Right lobe of liver (tissue), 6 donors: ENCODE results near the gene PRKCB. TPM values are rescaled to one million over a fixed set of nuclear protein-coding genes. Genes with fewer than 3 reads are reported as not detected.

Experiments used
- ATAC-seq, 4 donors: fragments of 200-7000 bp; cut with Tn5 transposase; one replicate each; pipeline ENCODE4 v1.9.1; 2020; ENCODE audit warnings: mild to moderate bottlenecking in 4 of 4, moderate library complexity in 4 of 4
- DNase-seq, 3 donors: peaks; one replicate each; pipeline ENCODE4 v3.0.0-alpha.2; 2020
- H3K27ac ChIP-seq, 3 donors: fragments of 200-600 bp; one replicate each; pipeline ENCODE4 v1.8.0; 2022
- H3K27me3 ChIP-seq, 2 donors: fragments of 200-600 bp; one replicate each; pipeline ENCODE4 v1.8.0; 2022
- H3K36me3 ChIP-seq, 4 donors: fragments of 200-600 bp; sonication (generic) in 1 of 4; one replicate each; pipeline versions ENCODE4 v1.5.1 to v1.8.0; 2017 to 2022; ENCODE audit warnings: control low read depth in 1 of 4
- H3K4me1 ChIP-seq, 4 donors: fragments of 200-600 bp; sonication (generic) in 1 of 4; one replicate each; pipeline versions ENCODE4 v1.5.1 to v1.8.0; 2017 to 2022; ENCODE audit warnings: control low read depth in 1 of 4
- H3K4me3 ChIP-seq, 3 donors: fragments of 200-600 bp; one replicate each; pipeline ENCODE4 v1.8.0; 2022
- H3K9me3 ChIP-seq, 4 donors: fragments of 200-600 bp; sonication (generic) in 1 of 4; one replicate each; pipeline versions ENCODE4 v1.5.1 to v1.8.0; 2017 to 2022; ENCODE audit warnings: control low read depth in 1 of 4
- CTCF ChIP-seq, 4 donors: fragments of 200-600 bp in 3 of 4; fragments of 450-650 bp in 1 of 4; IDR thresholded peaks; one replicate each; pipeline versions ENCODE4 v1.5.1 to v1.8.0; 2016 to 2022; ENCODE audit warnings: antibody characterized with exemption in 4 of 4, mild to moderate bottlenecking in 2 of 4
- POLR2A ChIP-seq: fragments of 450-650 bp; IDR thresholded peaks from one replicate; pipeline ENCODE4 v1.6.1; 2017; ENCODE audit warnings: antibody characterized with exemption, mild to moderate bottlenecking
- WGBS: methylation state at CpG from one replicate; pipeline ENCODE4 v1.1.6; 2018; ENCODE audit warnings: low coverage, low lambda C conversion rate; ENCODE audit not compliant: insufficient coverage; ENCODE audit errors: missing lambda C conversion rate; 5-methylcytosine and 5-hydroxymethylcytosine counted together
- intact Hi-C, 2 donors: fragments of 100-400 bp; cut with DNase I; formaldehyde crosslinking; loops; one replicate each; pipeline versions ENCODE4 v1.11.2 to v1.14.1; 2022
- total RNA-seq, 6 experiments: library from RNA; depleted of rRNA in 2 of 6; stranded (reverse); fragments of >200 nt in 2 of 6; fragmentation: NEBNext Ultra II Directional in 3 of 6; extraction: Animal tissue kit (Norgen Biotek cat#: 25700) in 3 of 6; gene quantifications; one replicate each; pipeline versions ENCODE4 v1.1.0 to v1.2.4, GENCODE V29; 2016 to 2023
- donor health status: DM: no; HTN: yes; CAD: no.
- donor health status: DM: no; HTN: no; CAD: no.
- donor health status: DM: no; HTN: no; CAD: no.
- donor health status: DM: no; HTN: yes; CAD: no.
- donor health status: DM: no; HTN: yes; CAD: no.

The PRKCB gene
- total RNA-seq, 6 experiments from 2014 or later, result 1.7 to 8.1 (median 3.5) TPM

- H3K27ac ChIP-seq, result no peak overlapping the region
- H3K9me3 ChIP-seq, result no peaks in the 10 kb centered on the region
- H3K4me1 ChIP-seq, result no peaks in the 10 kb centered on the region
- intact Hi-C loops, result no loop called here
- no peak overlapping the region for H3K4me3 ChIP-seq
- no peaks in the 10 kb centered on the region for H3K36me3 ChIP-seq
- no peak for DNase-seq
- TF ChIP-seq POLR2A (no peak), CTCF (IDR thresholded peaks at IDR 0.05) (no peak)
- no peaks in the 10 kb centered on the region for H3K27me3 ChIP-seq
- no peak for ATAC-seq
- WGBS, result 41% methylated on average over 8 of the region's 8 CpGs
Observed at GRCh38 chr16:23902748-23903414, 67.1 kb downstream of the PRKCB start.

DNA sequence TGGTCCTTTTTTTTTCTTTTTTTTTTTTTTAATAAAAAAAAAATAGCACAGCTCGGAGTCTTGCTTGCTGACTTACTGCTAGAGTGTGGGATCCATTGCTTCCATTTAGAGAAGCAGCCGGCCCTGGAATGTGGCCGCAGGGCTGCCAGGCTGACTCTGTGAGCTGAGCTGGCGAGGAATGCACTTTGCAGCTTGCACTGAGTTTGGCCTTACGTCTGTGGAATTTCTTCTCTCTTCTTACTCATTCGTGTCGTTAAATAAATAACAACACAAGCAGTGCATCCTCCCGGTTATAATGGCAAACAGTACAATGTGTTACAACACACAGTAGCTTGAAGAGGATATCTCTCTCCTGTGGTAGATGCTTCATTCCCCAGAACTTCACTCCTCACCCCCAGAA lies 69.2 kb downstream of the PRKCB start:
- intact Hi-C loops, result no loop called here
- WGBS, result 27% methylated on average over 7 of the region's 8 CpGs
- Histone ChIP-seq H3K27me3 (no peaks in the 10 kb centered on the region), H3K9me3 (no peaks in the 10 kb centered on the region), H3K27ac (no peak overlapping the region), H3K36me3 (no peaks in the 10 kb centered on the region), H3K4me3 (no peak overlapping the region), H3K4me1 (no peaks in the 10 kb centered on the region)
- DNase-seq, result no peak
- TF ChIP-seq POLR2A (no peak), CTCF (IDR thresholded peaks at IDR 0.05) (no peak)
- no peak for ATAC-seq

DNA sequence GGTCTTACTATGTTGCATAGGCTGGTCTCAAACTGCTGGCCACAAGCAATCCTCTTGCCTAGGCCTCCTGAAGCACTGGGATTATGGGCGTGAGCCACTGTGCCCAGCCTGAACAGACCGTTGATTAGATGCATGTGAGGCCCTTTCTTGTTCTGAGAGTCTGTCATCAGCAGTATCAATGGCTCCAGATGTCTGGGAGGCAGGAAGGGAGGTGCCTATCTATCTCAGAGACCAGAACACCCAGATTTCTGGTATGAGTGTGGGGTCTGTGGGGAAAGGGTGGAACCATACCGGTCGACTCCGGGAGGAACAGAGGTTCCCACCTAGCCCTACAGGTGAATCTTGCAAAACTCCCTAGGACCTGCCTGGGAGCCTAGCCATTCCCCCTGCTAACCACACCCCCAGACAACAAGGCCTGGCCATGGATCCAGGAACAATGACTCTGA lies 71.7 kb downstream of the PRKCB start:
- no peak for DNase-seq
- TF ChIP-seq CTCF (IDR thresholded peaks at IDR 0.05), result no peak
- TF ChIP-seq POLR2A, result no peak
- H3K27me3 ChIP-seq, result no peaks in the 10 kb centered on the region
- H3K9me3 ChIP-seq, result no peaks in the 10 kb centered on the region
- no peaks in the 10 kb centered on the region for H3K4me1 ChIP-seq
- H3K36me3 ChIP-seq, result no peaks in the 10 kb centered on the region
- no peak overlapping the region for H3K4me3 ChIP-seq
- 46% methylated on average over 2 of the region's 5 CpGs for WGBS
- intact Hi-C loops, result no loop called here
- H3K27ac ChIP-seq, result no peak overlapping the region
- peak in 2 of 4 donors; percentile 14 to 21 for ATAC-seq

GRCh38 chr16:23907903-23908302 lies 72.1 kb downstream of the PRKCB start:
- no peak for DNase-seq
- H3K27me3 ChIP-seq, result no peaks in the 10 kb centered on the region
- H3K9me3 ChIP-seq, result no peaks in the 10 kb centered on the region
- H3K4me3 ChIP-seq, result no peak overlapping the region
- H3K36me3 ChIP-seq, result no peaks in the 10 kb centered on the region
- H3K27ac ChIP-seq, result no peak overlapping the region
- intact Hi-C loops, result no loop called here
- ATAC-seq, result no peak
- no peaks in the 10 kb centered on the region for H3K4me1 ChIP-seq
- WGBS, result 30% methylated on average over 7 of the region's 7 CpGs
- TF ChIP-seq POLR2A (no peak), CTCF (IDR thresholded peaks at IDR 0.05) (no peak)
